HG03280 (cell line): Measurements from ENCODE around the gene BRCA1.
"Not testable (repeated sequence)": the region's sequence is repeated elsewhere in the genome, so short reads cannot be mapped to it uniquely, and the experiment has no call there.

Source experiments
- ATAC-seq: cut with Tn5 transposase; IDR thresholded peaks from one replicate; pipeline ENCODE4 v1.9.1; 2021; ENCODE audit warnings: mild to moderate bottlenecking, moderate library complexity; ENCODE audit not compliant: unreplicated experiment

BRCA1 gene

DNA sequence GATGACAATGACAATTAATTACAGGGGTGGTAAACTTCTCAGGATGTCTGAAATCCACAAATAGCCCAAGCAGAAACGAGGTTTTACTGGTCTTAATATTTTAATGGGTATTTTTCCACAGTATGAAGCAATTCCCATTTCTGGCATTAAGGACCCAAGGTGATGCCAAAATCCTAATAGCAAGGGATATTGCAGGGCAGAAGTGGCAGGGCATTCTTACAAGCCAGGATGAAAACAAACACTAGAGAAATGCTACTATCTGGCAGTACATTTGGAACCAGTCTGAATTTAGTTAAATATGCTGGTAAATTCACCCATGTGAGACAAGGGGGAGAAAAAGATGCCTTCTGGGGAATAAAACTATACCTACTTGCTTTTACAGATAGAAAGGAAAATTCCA, 54.9 kb downstream of the BRCA1 start:
- no peak for ATAC-seq

DNA sequence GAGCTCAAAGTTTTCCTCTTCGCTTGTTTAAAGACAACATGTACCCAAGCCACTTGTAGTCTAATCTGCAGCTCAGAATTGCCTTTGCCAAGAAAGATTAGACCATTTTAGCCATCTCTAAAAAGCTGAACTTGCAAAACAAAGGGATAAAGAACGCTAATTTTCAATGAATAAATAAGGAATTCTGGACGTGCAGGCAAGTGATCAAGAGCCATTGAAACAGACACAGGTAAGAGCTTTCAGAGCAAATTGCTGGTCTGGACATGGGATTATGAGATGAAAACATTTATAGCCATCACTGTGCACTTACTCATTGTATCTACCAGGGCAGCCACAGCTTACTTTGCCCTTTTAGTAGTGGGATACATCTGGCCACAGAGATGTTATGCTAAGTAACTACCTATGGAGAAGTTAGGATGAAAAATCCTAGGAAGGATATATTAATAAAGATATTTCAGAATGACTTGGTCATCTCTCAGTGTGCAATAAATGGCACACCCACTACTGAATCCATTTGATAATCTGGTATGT, 55.7 kb downstream of the BRCA1 start:
- no peak for ATAC-seq

DNA sequence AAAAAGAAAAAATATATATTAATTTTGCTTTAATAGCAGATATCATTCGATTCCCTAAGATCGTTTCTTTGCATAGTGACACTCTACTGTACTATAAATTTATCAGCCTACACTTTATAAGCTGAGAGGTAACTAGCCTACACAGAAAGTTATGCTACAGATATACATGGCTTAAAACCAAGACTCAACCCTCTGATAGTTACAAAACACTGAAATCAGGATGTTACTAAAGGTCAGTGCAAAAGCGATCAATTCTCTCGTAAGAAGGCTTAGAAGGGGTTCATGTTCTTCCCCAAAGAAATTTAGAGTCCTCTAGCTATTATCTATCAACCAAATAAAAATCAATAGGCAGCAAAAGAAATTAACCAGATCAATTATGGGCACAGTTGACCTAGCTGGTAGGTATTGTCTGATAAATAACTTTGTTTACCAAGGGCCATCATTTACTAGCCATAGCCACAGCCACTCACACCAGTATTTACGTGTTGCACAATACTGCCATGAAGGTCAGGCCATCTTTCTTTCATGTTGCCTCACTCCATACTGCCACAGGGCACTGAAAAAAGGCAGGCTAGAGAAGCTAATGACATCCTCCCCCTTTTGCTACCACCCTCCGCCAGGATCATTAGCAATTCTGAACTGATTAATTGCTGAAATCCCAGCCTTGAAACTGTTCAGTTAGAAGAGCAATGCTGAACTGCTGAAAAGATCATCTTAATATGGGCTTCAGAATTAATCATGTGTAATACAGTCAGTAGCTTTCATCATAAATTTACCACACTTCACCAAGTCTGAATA, 56.4 kb downstream of the BRCA1 start:
- no peak for ATAC-seq

DNA sequence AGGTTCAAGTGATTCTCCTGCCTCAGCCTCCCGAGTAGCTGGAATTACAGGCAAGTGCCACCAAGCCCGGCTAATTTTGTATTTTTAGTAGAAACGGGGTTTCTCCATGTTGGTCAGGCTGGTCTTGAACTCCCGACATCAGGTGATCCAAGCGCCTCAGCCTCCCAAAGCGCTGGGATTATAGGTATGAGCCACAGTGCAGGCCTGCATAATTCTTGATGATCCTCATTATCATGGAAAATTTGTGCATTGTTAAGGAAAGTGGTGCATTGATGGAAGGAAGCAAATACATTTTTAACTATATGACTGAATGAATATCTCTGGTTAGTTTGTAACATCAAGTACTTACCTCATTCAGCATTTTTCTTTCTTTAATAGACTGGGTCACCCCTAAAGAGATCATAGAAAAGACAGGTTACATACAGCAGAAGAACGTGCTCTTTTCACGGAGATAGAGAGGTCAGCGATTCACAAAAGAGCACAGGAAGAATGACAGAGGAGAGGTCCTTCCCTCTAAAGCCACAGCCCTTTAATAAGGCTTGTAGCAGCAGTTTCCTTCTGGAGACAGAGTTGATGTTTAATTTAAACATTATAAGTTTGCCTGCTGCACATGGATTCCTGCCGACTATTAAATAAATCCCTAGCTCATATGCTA, 62.1 kb downstream of the BRCA1 start:
- ATAC-seq, result no peak

DNA sequence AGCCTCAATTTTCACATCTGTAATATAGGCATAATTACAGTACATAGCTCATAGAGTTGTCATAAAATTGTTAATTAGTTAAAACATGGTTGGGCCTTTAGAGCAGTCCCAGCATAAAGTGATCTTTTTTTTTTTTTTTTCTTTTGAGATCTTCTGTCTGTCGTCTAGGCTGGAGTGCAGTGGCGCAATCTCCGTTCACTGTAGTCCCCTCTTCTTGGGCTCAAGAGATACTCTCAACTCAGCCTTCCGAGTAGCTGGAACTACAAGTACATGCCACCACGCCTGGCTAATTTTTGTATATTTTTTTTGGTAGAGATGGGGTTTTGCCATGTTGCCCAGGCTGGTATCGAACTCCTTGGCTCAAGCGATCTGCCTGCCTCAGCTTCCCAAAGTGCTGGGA, 69.1 kb downstream of the BRCA1 start:
- no peak for ATAC-seq

DNA sequence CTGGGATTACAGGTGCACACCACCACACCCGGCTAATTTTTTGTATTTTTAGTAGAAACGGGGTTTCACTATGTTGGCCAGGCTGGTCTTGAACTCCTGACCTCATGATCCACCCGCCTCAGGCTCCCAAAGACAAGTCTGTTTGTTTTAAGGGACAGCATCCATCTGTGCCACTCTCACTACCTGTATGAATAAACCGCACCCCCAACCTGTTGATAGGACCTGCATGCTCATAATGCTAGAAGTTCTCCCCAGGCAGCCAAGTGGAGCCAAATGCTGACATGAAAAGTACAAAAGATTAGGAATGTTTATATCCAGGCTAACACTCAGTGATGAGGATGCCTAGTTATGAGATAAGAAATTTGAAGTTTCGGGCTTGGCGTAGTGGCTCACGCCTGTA, 72.2 kb downstream of the BRCA1 start:
- ATAC-seq, result not testable (repeated sequence)

DNA sequence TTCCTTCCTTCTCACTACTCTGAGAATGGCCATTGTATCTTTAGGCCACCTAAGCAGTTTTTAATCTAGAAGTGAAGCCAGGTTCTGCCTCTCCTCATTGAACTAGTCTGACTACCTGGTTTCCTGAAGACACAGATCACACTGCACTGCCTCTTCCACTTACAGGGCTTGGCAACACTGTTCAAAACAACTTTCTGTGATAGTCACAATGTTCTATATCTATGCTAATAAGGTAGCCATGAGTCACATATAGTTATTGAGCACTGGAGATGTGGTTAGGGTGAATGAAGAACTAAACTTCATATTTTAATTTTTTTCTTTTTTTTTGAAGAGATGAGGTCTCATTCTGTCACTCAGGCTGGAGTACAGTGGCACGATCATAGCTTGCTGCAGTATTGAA, 73.2 kb downstream of the BRCA1 start:
- no peak for ATAC-seq

DNA sequence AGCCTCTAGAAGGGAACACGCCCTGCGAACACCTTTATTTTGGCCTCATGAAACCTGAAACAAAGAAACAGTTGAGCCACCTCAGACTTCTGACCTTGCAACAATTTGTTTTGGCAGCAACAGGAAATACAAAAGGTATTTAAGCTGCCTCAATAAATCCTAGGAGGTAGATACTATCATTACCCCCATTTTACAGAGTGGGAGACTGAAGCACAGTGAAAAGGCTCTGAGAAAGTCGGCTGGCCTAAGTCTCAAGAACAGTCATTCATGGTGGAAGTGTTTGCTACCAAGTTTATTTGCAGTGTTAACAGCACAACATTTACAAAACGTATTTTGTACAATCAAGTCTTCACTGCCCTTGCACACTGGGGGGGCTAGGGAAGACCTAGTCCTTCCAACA, 81.1 kb downstream of the BRCA1 start:
- ATAC-seq, result no peak

DNA sequence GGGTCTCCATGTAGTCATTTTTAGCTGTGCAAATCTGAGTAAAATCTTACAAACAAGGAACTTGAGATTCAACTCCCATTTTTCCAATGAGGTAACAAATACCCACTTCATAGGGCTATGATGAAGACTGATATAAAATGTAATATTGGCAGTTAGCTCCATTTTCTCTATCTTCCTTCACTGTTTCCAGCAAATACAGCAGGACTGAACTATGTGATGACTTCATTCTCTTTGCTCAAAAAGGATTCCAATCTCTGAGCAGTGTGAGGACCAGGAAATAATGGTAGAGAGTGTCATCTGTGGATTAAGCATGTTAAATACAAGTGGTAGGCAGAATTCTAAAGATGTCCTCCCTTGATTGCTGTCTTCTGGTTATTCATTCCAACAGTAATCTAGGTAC, 81.9 kb downstream of the BRCA1 start:
- no peak for ATAC-seq

DNA sequence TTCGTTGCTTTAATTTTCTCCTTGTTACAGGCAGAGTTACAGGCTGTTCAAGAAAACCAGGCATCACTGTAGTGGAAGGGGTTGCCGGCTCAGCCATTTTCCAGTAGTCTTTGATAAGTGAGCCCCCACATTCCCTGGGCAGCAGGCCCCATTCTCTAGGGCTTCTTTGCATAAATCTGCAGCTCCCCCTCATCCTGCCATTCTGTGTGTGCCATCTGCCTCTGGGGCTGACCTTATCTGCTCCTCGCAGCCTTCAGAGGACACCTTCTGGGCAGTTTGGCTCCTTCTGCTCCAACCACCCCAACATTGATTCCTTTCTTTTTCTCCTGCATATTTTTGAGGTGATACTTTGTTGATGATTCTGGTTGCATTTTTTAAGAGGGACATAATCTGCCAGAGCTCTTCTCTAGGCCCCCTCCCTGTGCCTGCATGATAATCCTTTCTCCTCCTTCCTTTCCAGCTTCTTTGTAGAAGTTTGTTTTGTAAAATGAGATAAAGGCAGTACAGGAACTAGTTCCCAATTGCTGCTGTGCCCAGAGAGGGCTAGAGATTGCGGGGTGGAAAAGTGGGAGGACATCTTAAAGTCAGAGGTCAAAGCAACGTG, 83.0 kb downstream of the BRCA1 start:
- ATAC-seq, result no peak

DNA sequence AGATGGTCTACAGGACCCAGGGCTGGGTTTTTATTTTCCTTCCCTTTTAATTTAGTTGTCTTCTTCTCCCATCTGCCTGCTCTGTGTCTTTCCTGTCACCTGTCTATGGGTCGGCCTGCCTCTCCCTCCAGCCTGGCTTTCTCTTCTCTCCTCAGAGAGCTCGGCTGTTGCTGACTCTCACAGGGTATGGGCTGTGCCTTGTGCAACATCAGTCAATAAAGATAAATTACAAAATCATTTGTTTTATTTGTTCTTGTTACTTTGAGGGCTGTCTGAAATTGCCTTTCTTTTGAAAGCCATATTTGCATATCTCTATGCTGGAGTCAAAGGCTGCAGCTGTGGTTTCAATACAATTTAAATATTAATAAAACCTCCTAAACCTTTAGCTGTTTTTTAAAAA, 84.5 kb downstream of the BRCA1 start:
- ATAC-seq, result no peak

DNA sequence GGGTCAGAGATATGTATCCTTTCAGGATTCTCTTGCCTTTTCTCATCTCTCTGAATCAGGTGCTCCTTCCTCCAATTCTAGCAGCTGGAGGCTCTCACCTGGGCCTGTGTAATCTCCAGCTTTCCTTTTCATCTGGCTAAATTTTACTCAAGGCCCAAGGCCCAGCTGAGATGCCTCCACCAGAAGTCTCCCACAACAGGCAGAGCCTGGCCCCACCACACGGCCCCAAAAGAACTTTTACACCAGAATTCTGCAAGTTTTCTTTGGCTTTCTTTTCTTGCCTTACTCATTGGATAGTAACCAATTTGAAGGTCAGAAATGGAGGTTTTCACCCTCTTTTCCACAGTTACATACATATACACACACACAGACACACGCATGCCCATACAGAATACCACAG, 85.5 kb downstream of the BRCA1 start:
- no peak for ATAC-seq

DNA sequence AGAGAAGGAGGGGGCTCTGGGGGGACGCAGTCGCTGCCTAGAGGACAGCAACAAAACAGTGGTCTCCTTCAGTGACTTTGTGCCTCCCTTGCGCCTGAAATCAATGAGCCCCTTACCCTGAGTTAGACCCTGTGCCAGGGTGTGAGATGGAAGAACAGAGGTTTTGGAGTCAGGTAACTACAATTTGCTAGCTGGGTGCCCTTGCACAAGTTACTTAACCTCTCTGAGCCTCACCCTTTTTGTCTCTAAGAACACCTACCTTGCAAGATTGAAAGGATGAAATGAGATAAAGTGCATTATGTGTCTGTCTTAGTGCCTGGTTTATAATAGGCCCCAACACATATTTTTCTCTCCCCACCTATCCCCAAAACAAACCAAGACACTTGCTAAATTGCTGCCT, 90.3 kb downstream of the BRCA1 start:
- no peak for ATAC-seq

DNA sequence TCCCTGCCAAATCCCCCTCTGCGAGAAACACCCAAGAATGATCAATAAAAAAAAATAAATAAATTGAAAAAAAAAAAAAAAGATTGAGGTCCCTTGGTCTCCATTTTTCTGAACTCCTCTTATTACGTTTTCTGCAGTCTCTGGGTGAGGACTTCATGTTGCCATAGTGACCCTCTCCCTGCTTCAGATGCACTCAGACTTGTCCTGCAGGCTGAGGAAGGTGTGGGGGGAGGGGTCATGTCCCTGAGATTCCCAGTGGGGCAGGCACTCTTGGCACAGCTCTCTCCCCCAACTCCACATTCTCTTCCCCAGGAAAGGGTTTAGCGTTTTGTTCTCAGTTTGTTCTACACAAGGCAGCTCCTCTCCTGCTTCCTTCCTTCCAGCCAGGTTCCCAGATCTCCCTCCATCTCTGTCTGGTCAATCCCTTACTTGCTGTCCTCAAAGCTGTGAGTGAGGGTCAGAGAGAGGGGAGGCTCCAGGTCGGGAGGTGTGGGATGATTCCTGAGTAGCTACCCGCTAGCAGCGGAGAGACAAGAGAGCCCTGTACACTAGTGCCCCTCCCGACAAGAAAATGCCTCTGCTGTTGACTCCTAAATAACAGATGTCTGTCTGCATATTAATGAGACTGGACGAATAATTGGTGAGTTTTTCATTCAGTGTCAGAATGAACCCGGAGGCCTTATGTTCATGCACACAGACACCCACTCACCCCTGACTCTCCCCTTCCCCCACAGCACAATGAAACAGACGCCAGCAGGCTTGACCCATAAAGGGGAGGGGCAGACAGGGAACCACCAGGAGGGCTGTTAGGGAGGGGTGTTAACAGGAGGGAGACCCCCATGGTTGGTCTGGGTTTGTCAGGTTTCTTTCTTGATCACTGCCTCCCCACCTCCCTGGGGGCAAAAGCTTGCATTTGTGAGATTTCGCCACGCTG, 90.9 kb downstream of the BRCA1 start:
- ATAC-seq, result no peak

DNA sequence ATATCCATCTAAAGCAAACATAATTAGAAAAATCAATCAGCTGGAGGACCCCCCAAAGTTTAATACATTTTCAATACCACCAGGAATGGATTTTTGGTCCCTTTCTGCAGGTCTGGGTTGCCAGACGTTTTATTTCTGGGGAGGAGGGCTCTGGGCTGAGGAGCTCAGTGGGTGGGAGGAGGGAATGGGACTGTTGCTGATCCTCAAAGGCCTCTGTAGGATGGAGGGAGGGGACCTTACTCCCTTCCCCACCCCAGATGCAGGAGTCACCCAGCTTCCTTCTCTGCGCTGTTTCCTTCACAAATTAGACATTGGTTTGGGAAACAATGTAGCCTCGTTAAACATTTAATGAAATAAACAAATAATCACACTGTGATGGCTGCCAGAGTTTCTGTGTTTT, 93.5 kb downstream of the BRCA1 start:
- no peak for ATAC-seq

DNA sequence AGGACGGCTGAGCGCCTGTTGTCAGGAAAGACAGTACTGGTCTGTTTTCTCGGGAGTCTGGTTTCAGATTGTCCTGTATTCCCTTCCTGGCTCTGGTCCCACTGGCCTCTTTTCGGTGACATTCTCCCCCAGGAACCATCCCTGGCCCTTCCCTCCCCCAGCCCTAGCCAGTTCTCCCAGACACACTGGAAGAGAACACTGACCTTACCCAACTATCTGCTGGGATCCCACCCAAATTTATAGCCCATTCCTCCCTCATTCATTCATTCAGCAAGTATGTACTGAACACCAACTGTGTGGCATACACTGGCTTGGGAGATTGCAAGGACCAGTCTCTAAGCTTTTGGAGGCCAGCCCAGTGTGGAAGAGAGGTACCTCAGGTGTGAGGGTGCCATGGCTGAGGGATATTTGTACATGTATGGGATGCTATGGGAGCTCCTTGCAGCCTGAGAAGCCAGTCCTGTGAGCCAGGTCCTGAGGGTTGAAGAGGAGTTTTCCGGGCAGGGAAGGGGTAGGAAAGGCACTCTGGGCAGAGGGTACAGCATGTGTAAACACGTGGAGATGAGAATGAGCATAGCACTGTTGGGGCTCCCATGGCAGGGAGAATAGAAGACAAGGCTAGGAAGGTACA, 94.9 kb downstream of the BRCA1 start:
- no peak for ATAC-seq

DNA sequence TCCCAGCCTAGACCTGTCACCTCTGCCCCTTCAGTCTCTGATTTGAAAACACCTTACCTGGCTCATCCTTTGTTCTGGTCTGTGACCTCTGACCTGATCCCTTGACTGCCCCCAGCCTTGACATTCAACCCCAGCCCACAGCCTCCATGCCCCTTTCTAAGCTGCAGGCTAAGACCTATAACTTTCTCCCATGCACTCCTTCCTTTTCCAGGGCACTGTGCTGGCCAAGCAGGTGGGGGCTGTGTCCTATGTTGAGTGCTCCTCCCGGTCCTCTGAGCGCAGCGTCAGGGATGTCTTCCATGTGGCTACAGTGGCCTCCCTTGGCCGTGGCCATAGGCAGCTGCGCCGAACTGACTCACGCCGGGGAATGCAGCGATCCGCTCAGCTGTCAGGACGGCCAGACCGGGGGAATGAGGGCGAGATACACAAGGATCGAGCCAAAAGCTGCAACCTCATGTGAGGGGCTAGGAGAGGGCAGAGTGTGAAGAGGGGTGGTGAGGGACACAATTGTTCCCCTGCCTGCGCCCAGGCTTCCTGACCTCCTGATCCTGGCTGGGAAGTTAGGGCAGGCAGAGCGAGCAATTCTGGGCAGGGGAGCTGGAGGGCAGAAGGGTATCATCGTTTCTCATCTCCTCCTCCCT, 96.8 kb downstream of the BRCA1 start:
- no peak for ATAC-seq

DNA sequence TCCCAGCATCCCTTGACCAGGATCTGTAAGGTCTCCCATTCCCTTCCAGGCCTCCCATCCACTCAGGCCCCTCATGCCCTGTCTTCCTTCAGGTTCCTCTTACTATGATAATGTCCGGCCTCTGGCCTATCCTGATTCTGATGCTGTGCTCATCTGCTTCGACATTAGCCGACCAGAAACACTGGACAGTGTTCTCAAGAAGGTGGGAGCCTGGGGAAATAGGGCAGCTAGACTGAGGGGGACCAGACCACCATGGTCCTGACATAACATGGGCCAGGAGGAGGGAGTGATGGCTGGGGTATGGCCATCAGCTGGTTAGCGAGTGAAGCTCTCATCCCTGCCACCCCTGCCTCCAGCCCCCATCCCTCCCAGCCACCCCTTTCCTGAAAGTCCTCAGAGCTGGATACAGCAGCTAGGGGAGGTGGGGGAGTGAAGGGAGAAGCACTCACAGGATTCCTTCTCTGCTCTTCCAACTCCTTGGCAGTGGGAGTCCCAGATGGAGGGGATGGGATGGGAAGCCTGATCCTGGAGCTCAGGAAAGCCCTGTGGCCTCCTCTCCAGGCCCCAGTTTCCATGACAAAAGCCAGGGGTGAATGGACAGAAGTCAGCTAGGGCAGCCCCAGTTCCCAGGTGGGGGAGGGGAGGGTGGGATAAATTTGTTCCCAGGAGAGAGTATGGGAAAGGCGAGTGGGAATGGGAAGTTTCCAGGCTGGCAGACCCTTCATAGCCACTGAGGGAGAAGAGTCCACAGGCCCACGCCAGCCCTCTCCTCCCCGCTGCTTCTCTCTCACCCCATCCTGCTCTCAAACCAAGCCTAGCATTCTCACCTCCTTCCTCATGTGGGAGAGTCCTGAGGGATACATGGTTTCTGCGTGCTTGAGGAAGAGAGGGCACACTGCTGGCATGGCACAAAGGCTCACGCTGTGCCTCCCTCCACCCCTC, 97.8 kb downstream of the BRCA1 start:
- ATAC-seq, result no peak

DNA sequence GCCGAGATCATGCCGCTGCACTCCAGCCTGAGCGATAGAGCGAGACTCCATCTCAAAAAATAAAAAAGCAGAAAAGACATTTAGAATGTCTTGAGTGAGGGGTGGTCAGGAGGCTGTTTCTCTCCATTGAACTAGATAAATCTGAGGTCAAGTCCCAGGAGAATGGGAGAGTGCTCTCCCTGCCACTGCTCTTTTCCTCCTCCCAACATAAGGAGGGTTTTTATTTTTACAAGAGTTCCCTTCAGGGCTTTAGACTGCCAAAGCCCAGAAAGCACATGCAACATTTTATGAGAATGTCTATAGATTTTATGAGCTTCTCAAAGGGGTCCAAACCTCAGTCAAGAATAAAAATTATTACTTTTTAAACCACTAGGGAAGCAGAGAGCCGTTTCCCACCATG, 98.6 kb downstream of the BRCA1 start:
- no peak for ATAC-seq
